Left hindlimb (tissue), 1 donor: ENCODE results near the gene SH3GLB1.
A peak's percentile ranks its signal among the peaks of the same experiment; 100 is the strongest.

Experiments
- DNase-seq: peaks from one replicate; pipeline ENCODE4 v3.0.0-alpha.2; 2018

The SH3GLB1 gene

GRCh38 chr1:86739648-86740509, 35.5 kb downstream of the SH3GLB1 start:
- DNase-seq: no peak

DNA sequence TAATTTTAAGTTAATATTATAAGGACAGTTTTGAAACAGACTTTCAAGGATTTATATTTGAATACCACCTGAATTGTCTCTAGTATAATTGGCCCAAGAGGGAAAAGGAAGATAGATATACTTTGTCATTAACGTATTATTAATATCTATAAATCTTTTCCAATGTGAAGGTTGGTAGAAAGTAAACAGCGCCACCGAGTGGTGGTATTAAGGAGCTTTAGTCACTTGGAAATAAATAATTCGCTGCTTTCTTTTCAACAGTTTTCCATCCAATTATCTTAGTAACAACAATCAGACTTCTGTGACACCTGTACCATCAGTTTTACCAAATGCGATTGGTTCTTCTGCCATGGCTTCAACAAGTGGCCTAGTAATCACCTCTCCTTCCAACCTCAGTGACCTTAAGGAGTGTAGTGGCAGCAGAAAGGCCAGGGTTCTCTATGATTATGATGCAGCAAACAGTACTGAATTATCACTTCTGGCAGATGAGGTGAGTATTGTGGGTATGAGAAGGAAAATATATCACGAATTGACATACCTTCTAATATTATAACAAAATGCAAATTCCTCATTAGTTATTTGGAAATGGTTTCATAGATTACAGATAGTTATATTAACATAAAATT, 37.7 kb downstream of the SH3GLB1 start:
- DNase-seq: no peak

- DNase-seq: no peak
These were observed 42.9 kb downstream of the SH3GLB1 start for GRCh38 chr1:86747304-86747703.

- no peak for DNase-seq
These were observed 44.4 kb downstream of the SH3GLB1 start for GRCh38 chr1:86748622-86749373.

DNA sequence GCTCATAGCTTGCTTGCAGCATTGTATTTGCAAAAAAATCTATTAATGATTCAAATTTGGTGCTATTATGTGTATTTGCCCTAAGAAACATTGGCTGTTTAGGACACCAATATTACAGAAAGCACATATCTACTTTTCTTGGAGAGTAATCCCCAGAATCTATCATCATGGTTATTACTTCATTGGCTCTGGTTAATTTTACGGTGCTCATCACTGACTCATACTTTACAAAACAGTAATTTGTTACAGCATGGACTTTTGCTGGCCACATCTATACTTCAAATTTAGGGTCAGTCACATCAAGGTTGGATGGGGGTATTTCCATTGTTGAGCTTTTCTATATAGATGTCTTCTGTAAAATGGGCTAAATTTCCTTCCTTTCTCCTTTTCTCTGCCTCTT, 45.7 kb downstream of the SH3GLB1 start:
- DNase-seq: no peak

DNA sequence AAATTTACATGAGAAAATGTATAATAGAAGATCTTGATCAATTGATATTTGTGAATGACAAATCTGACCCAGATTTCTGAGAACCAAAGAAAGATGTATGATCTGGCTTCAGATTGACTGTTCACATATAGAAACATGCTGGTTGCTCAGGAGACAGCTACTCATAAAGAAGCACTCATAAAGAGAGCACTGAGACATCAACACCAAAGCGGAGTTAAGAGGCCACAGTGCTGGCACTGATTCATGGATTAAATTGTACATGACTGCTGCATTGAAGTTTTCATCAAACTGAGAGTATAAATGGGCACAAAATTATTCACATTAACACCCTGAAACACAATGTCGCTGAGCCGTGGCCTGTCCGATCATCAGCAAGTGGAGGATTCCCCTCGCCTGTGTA, 46.2 kb downstream of the SH3GLB1 start:
- DNase-seq: no peak

- DNase-seq: no peak
These were observed 47.5 kb downstream of the SH3GLB1 start for GRCh38 chr1:86751923-86752322.

- DNase-seq: no peak
These were observed 49.3 kb downstream of the SH3GLB1 start for GRCh38 chr1:86753700-86754099.

DNA sequence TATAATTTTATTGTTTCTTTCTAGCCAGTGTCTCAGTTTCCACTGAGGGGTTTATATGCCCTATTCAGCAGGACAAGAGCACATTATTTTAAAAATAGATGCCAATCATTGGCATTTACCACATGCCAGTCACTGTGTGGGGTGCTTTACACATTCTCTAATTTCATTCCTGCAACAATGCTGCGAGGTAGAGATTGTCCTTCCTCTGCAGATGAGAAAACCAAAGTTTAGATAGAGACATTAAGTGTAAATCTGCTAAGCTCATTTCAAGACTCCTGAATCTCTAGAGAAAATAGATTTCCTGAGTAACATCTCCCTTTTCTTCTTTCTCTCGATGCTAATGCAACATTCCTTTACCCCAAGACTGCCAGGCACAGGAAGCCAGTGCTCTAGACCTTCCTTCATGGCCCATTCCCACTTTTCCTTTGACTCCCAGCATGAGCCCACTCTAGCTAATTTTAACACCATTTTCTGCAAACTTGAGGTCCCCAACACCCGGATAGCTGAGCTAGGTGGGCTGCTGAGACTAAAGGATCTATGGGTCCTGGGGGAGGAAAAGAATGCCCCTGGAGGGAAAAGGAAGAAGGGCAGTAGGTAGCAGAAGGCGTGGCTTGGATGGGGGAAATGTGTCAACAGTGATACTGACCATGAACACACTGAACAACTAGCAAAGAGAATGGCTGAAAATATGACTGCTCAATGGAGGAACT, 50.0 kb downstream of the SH3GLB1 start:
- no peak for DNase-seq

DNA sequence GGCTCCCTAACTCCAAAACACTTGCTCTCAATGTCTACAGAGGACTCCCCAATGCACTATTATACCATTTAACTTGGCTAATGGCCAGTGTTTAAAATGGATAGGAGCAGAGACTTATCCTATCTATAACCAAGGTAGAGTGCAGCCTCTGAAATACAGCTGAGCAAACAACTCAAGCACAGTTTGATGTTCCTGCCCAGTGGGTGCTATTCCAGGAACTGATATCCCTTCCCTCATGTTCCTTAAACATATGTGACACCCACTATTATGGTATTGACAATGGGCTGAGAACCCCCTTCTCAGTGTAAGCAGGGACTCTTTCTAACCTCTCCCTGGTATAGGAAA, 51.7 kb downstream of the SH3GLB1 start:
- no peak for DNase-seq

- peak; percentile 52 for DNase-seq
These were observed 53.1 kb downstream of the SH3GLB1 start for GRCh38 chr1:86757272-86757984.

DNA sequence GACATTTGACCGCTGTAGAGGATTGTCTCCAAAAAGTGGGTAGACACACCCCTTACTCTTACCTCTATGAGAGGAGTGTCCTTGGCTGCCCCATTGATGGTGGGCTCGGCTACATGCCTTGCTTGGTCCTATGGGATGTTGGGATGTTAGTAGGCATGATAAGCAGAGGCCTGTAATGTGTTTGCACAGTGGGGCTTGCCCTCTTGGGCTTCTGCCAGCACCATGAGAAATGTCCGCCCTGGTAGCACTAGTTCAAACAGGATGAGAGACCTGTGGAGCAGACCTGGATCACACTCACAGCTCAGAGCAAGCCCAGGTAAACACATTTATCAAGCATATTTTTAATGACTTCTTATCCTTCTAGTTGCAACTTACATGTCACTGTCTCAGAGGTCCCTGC, 54.2 kb downstream of the SH3GLB1 start:
- no peak for DNase-seq

DNA sequence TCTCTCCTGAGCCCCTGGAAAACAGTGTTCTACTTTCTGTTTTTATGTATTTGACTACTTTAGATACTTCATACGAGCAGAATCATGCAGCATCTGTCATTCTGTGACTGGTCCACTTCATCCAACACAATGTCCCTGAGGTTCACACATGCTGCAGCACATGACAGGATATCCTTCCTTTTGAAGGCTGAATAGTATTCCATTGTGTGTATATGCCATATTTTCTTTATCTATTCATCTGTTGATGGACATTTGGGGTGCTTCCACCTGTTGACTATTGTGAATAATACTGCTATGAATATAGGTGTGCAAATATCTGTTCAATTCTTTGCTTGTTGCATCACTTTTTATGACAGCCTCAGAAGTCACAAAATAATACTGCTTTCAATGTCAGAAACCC, 55.8 kb downstream of the SH3GLB1 start:
- DNase-seq: no peak

DNA sequence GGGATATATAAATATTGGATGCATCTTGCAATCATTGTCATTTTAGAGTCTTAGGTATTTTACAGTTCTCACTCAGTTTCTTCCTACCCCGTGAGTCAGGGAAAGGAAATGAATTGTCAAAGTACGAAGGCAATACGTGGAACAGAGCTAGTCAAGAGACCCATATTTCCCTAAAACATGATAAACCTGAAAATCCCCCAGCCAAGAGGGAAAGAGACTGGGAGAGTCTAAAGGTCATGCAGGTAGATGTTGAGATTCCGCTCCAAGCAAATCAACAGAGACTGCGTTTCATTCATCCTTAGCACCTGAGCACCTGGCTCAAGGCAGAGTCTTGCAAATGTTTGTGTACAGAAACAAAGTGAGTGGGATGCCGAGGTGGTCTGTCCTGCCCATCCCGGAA, 58.0 kb downstream of the SH3GLB1 start:
- DNase-seq: no peak

GRCh38 chr1:86764523-86764922, 60.1 kb downstream of the SH3GLB1 start:
- no peak for DNase-seq

- no peak for DNase-seq
These were observed 60.7 kb downstream of the SH3GLB1 start for GRCh38 chr1:86765073-86765472.

GRCh38 chr1:86765674-86766073, 61.3 kb downstream of the SH3GLB1 start:
- DNase-seq: no peak

GRCh38 chr1:86768554-86768953, 64.2 kb downstream of the SH3GLB1 start:
- no peak for DNase-seq

DNA sequence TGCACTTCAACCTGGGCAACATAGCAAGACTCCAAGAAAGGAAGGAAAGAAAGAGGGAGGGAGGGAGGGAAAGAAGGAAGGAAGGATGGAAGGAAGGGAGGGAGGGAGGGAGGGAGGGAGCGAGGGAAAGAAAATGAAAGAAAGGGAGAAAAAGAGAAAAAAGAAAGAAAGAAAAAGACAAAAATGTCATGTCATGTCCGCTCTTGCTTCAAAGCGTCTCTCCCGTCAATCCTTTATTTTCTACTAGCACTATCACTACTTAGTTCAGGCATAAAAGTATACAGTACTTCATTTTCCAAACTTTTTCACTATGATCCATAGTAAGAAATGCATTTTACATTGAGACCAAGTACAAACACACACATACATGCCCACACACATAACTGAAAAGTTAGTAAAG, 64.7 kb downstream of the SH3GLB1 start:
- no peak for DNase-seq

DNA sequence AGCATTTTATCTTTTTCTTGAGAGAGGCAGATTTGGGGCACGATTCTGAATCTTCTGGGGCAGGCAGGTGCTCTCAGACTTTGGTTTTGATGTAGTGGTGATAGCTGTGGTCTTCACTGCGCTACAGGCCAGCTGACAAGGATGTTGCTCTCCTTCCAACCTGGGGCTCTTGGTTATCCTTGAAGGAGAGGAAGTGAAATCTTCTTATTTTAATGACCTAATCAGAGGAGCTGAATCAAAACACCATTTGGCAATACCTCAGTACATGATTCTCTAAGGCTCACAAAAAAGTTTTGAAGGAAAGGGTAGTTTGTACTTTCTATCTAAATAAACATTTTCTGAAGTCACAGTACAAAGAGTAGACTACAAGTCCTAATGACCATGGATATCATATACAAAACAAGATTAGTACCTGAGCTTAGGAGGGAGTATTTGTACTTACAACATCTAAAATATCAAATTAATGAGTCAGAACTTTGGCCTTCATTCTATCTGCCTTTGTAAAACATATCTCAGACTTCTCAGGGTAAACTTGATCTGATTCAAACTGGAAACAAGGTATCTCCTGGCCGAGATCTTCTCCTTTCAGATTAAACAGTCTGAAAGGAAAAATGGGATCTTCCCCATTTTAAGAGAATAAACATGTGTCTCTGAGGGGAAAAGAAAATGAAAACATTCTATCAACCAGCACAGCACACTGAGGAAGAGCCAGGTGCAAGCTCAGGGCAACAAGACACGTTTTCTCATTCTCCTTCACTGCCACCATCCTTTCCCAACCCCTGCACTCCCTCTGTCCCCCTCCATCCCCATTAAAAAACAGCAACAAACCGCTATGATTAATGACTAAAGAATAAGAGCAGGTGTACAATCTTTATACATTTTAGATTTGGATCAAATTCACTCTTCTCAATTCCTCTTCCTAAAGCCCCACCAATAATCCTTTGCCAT, 69.2 kb downstream of the SH3GLB1 start:
- no peak for DNase-seq
